GM23338 (cell line): ENCODE results near the gene EHBP1L1. TPM values are rescaled to one million over a fixed set of nuclear protein-coding genes. Genes with fewer than 3 reads are reported as not detected.

Experiments
- EZH2 ChIP-seq: fragments of 200-600 bp; sonication (generic); IDR thresholded peaks from one replicate; pipeline ENCODE4 v1.8.0; 2017; ENCODE audit warnings: antibody characterized with exemption, mild to moderate bottlenecking, low read depth; ENCODE audit not compliant: unreplicated experiment
- JUNB ChIP-seq: IDR thresholded peaks from one replicate; pipeline ENCODE4 v1.6.1; 2016; ENCODE audit warnings: antibody characterized with exemption; ENCODE audit not compliant: unreplicated experiment
- NANOG ChIP-seq: IDR thresholded peaks from 2 replicates; pipeline ENCODE4 v1.6.1; 2016; ENCODE audit warnings: antibody characterized with exemption, borderline replicate concordance
- polyA plus RNA-seq: library from polyadenylated mRNA; unstranded; fragments of >200 nt; fragmentation: Nextera tagmentation; extraction: Ambion mirVana; gene quantifications from 2 replicates; pipeline ENCODE4 v1.2.1, GENCODE V29; 2016
- total RNA-seq: library from RNA; depleted of rRNA; stranded (reverse); fragments of >200 nt; shearing (Covaris generic); gene quantifications from 2 replicates; pipeline ENCODE4 v1.2.3, GENCODE V29; 2014
- TF ChIP-seq, protein P1 (sequence below), 2 experiments: fragments of 200-600 bp in 1 of 2; sonication (generic) in 1 of 2; conservative IDR thresholded peaks; 2 replicates each; pipeline versions ENCODE4 v1.5.1 to v1.6.1; 2016 to 2017; ENCODE audit warnings: antibody characterized with exemption in 2 of 2, low read depth in 2 of 2, mild to moderate bottlenecking in 2 of 2, moderate library complexity in 1 of 2
- TF ChIP-seq, protein P2 (sequence below): fragments of 250-450 bp; sonication (Bioruptor Pico); IDR thresholded peaks from 2 replicates; pipeline ENCODE4 v1.5.0; 2020; ENCODE audit warnings: mild to moderate bottlenecking, moderate library complexity
- TF ChIP-seq, protein P3 (sequence below): IDR thresholded peaks from 2 replicates; pipeline ENCODE4 v1.6.1; 2016; ENCODE audit warnings: antibody characterized with exemption

Gene EHBP1L1
- total and polyA plus RNA-seq, 2 experiments from 2014 or later, result 2.9 to 10.9 TPM

DNA sequence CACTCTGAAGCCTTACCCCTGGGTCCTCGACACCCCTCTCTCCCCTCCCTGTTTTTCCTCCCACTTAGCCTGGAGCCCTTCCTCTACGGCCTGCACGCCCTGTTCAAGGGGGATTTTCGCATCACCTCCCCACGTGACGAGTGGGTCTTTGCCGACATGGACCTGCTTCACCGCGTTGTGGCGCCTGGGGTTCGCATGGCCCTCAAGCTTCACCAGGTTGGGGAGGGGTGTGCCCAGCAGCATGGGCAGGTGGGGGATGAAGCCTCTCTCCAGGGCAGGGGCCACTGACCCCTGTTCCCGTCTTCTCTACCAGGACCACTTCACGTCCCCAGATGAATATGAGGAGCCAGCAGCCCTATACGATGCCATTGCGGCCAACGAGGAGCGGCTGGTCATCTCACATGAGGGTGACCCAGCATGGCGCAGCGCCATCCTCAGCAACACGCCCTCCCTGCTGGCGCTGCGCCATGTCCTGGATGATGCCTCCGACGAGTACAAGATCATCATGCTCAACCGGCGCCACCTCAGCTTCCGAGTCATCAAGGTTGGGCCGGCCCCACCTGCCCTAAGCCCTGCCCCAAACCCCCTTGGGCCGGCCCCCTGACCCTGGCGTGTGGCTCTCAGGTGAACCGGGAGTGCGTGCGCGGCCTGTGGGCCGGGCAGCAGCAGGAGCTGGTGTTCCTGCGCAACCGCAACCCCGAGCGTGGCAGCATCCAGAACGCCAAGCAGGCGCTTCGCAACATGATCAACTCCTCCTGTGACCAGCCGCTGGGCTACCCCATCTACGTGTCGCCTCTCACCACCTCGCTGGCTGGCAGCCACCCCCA is 59.3 kb downstream of the EHBP1L1 start (continued):
- TF ChIP-seq, protein P1, sequence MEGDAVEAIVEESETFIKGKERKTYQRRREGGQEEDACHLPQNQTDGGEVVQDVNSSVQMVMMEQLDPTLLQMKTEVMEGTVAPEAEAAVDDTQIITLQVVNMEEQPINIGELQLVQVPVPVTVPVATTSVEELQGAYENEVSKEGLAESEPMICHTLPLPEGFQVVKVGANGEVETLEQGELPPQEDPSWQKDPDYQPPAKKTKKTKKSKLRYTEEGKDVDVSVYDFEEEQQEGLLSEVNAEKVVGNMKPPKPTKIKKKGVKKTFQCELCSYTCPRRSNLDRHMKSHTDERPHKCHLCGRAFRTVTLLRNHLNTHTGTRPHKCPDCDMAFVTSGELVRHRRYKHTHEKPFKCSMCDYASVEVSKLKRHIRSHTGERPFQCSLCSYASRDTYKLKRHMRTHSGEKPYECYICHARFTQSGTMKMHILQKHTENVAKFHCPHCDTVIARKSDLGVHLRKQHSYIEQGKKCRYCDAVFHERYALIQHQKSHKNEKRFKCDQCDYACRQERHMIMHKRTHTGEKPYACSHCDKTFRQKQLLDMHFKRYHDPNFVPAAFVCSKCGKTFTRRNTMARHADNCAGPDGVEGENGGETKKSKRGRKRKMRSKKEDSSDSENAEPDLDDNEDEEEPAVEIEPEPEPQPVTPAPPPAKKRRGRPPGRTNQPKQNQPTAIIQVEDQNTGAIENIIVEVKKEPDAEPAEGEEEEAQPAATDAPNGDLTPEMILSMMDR (conservative IDR thresholded peaks at IDR 0.05; ENCODE audit: low read depth in 2 of 2), result no peak
- TF ChIP-seq, protein P2, sequence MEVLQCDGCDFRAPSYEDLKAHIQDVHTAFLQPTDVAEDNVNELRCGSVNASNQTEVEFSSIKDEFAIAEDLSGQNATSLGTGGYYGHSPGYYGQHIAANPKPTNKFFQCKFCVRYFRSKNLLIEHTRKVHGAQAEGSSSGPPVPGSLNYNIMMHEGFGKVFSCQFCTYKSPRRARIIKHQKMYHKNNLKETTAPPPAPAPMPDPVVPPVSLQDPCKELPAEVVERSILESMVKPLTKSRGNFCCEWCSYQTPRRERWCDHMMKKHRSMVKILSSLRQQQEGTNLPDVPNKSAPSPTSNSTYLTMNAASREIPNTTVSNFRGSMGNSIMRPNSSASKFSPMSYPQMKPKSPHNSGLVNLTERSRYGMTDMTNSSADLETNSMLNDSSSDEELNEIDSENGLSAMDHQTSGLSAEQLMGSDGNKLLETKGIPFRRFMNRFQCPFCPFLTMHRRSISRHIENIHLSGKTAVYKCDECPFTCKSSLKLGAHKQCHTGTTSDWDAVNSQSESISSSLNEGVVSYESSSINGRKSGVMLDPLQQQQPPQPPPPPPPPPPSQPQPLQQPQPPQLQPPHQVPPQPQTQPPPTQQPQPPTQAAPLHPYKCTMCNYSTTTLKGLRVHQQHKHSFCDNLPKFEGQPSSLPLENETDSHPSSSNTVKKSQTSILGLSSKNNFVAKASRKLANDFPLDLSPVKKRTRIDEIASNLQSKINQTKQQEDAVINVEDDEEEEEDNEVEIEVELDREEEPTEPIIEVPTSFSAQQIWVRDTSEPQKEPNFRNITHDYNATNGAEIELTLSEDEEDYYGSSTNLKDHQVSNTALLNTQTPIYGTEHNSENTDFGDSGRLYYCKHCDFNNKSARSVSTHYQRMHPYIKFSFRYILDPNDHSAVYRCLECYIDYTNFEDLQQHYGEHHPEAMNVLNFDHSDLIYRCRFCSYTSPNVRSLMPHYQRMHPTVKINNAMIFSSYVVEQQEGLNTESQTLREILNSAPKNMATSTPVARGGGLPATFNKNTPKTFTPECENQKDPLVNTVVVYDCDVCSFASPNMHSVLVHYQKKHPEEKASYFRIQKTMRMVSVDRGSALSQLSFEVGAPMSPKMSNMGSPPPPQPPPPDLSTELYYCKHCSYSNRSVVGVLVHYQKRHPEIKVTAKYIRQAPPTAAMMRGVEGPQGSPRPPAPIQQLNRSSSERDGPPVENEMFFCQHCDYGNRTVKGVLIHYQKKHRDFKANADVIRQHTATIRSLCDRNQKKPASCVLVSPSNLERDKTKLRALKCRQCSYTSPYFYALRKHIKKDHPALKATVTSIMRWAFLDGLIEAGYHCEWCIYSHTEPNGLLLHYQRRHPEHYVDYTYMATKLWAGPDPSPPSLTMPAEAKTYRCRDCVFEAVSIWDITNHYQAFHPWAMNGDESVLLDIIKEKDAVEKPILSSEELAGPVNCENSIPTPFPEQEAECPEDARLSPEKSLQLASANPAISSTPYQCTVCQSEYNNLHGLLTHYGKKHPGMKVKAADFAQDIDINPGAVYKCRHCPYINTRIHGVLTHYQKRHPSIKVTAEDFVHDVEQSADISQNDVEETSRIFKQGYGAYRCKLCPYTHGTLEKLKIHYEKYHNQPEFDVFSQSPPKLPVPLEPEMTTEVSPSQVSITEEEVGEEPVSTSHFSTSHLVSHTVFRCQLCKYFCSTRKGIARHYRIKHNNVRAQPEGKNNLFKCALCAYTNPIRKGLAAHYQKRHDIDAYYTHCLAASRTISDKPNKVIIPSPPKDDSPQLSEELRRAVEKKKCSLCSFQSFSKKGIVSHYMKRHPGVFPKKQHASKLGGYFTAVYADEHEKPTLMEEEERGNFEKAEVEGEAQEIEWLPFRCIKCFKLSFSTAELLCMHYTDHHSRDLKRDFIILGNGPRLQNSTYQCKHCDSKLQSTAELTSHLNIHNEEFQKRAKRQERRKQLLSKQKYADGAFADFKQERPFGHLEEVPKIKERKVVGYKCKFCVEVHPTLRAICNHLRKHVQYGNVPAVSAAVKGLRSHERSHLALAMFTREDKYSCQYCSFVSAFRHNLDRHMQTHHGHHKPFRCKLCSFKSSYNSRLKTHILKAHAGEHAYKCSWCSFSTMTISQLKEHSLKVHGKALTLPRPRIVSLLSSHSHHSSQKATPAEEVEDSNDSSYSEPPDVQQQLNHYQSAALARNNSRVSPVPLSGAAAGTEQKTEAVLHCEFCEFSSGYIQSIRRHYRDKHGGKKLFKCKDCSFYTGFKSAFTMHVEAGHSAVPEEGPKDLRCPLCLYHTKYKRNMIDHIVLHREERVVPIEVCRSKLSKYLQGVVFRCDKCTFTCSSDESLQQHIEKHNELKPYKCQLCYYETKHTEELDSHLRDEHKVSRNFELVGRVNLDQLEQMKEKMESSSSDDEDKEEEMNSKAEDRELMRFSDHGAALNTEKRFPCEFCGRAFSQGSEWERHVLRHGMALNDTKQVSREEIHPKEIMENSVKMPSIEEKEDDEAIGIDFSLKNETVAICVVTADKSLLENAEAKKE (CRISPR knock-in tag), result no peak
- TF ChIP-seq JUNB, result no peak
- no peak for TF ChIP-seq NANOG
- TF ChIP-seq EZH2, result no peak
- TF ChIP-seq, protein P3, sequence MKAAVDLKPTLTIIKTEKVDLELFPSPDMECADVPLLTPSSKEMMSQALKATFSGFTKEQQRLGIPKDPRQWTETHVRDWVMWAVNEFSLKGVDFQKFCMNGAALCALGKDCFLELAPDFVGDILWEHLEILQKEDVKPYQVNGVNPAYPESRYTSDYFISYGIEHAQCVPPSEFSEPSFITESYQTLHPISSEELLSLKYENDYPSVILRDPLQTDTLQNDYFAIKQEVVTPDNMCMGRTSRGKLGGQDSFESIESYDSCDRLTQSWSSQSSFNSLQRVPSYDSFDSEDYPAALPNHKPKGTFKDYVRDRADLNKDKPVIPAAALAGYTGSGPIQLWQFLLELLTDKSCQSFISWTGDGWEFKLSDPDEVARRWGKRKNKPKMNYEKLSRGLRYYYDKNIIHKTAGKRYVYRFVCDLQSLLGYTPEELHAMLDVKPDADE, result no peak
